OCI-LY3 (cell line): ENCODE results near the gene CABLES1.
"Not testable (repeated sequence)": the region's sequence is repeated elsewhere in the genome, so short reads cannot be mapped to it uniquely, and the experiment has no call there.

Source experiments
- H2AFZ ChIP-seq: fragments of 200-600, 300-600 bp; shearing (Covaris generic); 2 replicates; pipeline ENCODE4 v1.6.0; 2014; ENCODE audit warnings: antibody characterized with exemption, low read depth, low read length
- H3K27ac ChIP-seq: fragments of 200-600, 300-600 bp; sonication (generic); 2 replicates; pipeline ENCODE4 v1.5.1; 2014; ENCODE audit warnings: mild to moderate bottlenecking, low read length, moderate library complexity, mixed read lengths
- H3K27me3 ChIP-seq: fragments of 200-600, 300-600 bp; sonication (generic); 2 replicates; pipeline ENCODE4 v1.6.1; 2014; ENCODE audit warnings: low read depth, low read length, mixed read lengths
- H3K36me3 ChIP-seq: fragments of 200-600, 300-600 bp; sonication (generic); replicated peaks from 2 replicates; pipeline ENCODE3; 2014; ENCODE audit warnings: low read depth, low read length, mixed read lengths
- H3K4me1 ChIP-seq: fragments of 300-600, 200-600 bp; sonication (generic); 2 replicates; pipeline ENCODE4 v1.6.1; 2014; ENCODE audit warnings: low read length, mixed read lengths
- H3K4me2 ChIP-seq: fragments of 200-600, 300-600 bp; sonication (generic); 2 replicates; pipeline ENCODE4 v1.6.1; 2014; ENCODE audit warnings: low read length, mixed read lengths
- H3K4me3 ChIP-seq: fragments of 300-600, 200-600 bp; sonication (generic); 2 replicates; pipeline ENCODE4 v1.5.1; 2014; ENCODE audit warnings: antibody characterized with exemption, mild to moderate bottlenecking, low read length, moderate library complexity
- H3K79me2 ChIP-seq: fragments of 300-600, 200-600 bp; shearing (Covaris generic); 2 replicates; pipeline ENCODE4 v1.6.1; 2014; ENCODE audit warnings: mild to moderate bottlenecking, low read length, mixed read lengths
- H3K9ac ChIP-seq: fragments of 300-600, 200-600 bp; shearing (Covaris generic); 2 replicates; pipeline ENCODE4 v1.6.0; 2014; ENCODE audit warnings: mild to moderate bottlenecking, low read length, moderate library complexity
- H3K9me3 ChIP-seq: fragments of 200-600, 300-600 bp; shearing (Covaris generic); 2 replicates; pipeline ENCODE4 v1.6.1; 2014; ENCODE audit warnings: low read length, mixed read lengths; ENCODE audit not compliant: insufficient read depth
- H4K20me1 ChIP-seq: fragments of 200-600, 300-600 bp; sonication (generic); 2 replicates; pipeline ENCODE4 v1.6.1; 2016; ENCODE audit warnings: low read length, mixed read lengths; ENCODE audit not compliant: insufficient read depth
- CTCF ChIP-seq: fragments of 200-600, 300-600 bp; sonication (generic); IDR thresholded peaks from 2 replicates; pipeline ENCODE4 v1.5.1; 2014; ENCODE audit warnings: antibody characterized with exemption, low read length, low read depth
- EZH2phosphoT487 ChIP-seq: fragments of 200-600 bp; shearing (Covaris generic); IDR thresholded peaks from 2 replicates; pipeline ENCODE4 v1.6.1; 2018; ENCODE audit warnings: antibody characterized with exemption, mixed run types, low read depth

The CABLES1 gene

GRCh38 chr18:23095463-23095862 is 39.8 kb upstream of the CABLES1 start:
- H3K4me1 ChIP-seq = peaks cover 18% of the 10 kb centered on the region
- TF ChIP-seq EZH2phosphoT487 (no peak), CTCF (peak; percentile 14; the same call in 1 of the 2 replicates)
- no peaks in the 10 kb centered on the region for H4K20me1 ChIP-seq
- H2AFZ ChIP-seq = no peak overlapping the region
- no peaks in the 10 kb centered on the region for H3K36me3 ChIP-seq
- H3K27ac ChIP-seq = no peak overlapping the region
- no peak overlapping the region for H3K4me2 ChIP-seq
- no peak overlapping the region for H3K4me3 ChIP-seq
- H3K9me3 ChIP-seq = no peaks in the 10 kb centered on the region
- H3K9ac ChIP-seq = no peak overlapping the region
- H3K79me2 ChIP-seq = no peaks in the 10 kb centered on the region
- H3K27me3 ChIP-seq = no peaks in the 10 kb centered on the region

GRCh38 chr18:23097016-23097415 is 38.3 kb upstream of the CABLES1 start:
- not testable (repeated sequence) for H3K79me2 ChIP-seq, H3K9me3 ChIP-seq, H2AFZ ChIP-seq, H3K4me3 ChIP-seq, H3K27ac ChIP-seq, H3K27me3 ChIP-seq, H4K20me1 ChIP-seq, H3K4me1 ChIP-seq, H3K4me2 ChIP-seq, H3K9ac ChIP-seq, H3K36me3 ChIP-seq

- Histone ChIP-seq H3K27ac (no peak overlapping the region), H3K79me2 (no peaks in the 10 kb centered on the region), H3K27me3 (no peaks in the 10 kb centered on the region), H3K9me3 (no peaks in the 10 kb centered on the region), H2AFZ (no peak overlapping the region), H3K4me3 (no peak overlapping the region), H3K36me3 (no peaks in the 10 kb centered on the region), H3K4me1 (no peaks in the 10 kb centered on the region), H3K4me2 (no peak overlapping the region), H3K9ac (no peak overlapping the region), H4K20me1 (no peaks in the 10 kb centered on the region)
- TF ChIP-seq CTCF = no peak
- TF ChIP-seq EZH2phosphoT487 = no peak
Measured at GRCh38 chr18:23099621-23100020, 35.7 kb upstream of the CABLES1 start.

GRCh38 chr18:23101861-23102432 is 33.3 kb upstream of the CABLES1 start:
- no peak overlapping the region for H3K9ac ChIP-seq
- H3K4me2 ChIP-seq = no peak overlapping the region
- H3K79me2 ChIP-seq = no peaks in the 10 kb centered on the region
- no peak overlapping the region for H2AFZ ChIP-seq
- no peaks in the 10 kb centered on the region for H3K4me1 ChIP-seq
- no peak overlapping the region for H3K27ac ChIP-seq
- H3K9me3 ChIP-seq = no peaks in the 10 kb centered on the region
- no peaks in the 10 kb centered on the region for H3K27me3 ChIP-seq
- H4K20me1 ChIP-seq = no peaks in the 10 kb centered on the region
- no peak for TF ChIP-seq CTCF
- no peak for TF ChIP-seq EZH2phosphoT487
- no peak overlapping the region for H3K4me3 ChIP-seq
- no peaks in the 10 kb centered on the region for H3K36me3 ChIP-seq
